NT2/D1 (cell line): Measurements from ENCODE around the gene RBPJ.

Experiments used
- YY1 ChIP-seq: IDR thresholded peaks from 2 replicates; pipeline ENCODE4 v1.6.1; 2011; ENCODE audit not compliant: insufficient read length, insufficient read depth
- ZNF274 ChIP-seq: IDR thresholded peaks from 2 replicates; pipeline ENCODE4 v1.6.1; 2011; ENCODE audit warnings: mild to moderate bottlenecking, low read depth, low read length

DNA sequence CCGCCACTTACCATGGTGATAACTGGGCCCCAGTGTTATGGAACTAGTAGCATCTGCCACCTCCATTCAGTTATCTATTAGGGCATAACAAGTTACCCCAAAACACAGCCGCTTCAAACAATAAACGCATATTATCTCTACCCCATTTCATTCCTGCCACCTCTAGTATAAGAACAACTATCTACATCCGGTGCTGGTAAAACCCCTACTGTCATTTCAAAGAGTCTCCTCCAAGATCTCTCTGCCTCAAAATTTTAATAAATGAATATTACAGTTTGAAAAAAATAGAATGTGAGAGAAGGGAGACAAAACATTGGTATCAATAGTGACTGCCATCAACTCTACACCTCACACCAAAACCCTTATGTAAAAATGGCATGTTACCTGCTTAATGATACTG is 35.5 kb upstream of the RBPJ start:
- TF ChIP-seq ZNF274 (no peak), YY1 (no peak)
